ENCODE results near the gene TEX51.

The TEX51 gene

DNA sequence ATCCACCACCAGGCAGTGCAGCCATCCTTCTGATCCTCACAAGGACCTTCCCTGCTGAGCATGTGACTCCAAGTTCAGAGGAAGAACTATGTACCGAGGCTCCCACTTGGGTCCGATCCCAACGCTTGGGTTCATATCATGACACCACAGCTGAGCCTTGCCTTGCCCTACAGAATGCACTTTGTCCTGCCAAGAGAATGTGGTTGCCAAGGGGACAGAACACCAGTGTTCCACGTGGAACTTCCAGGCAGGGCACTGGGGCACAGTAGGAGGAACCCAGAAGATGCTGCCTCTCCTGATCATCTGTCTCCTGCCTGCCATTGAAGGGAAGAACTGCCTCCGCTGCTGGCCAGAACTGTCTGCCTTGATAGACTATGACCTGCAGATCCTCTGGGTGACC, at the start of gene TEX51:
Gene TEX51, plus strand, starts transcription at position 255 of the 400 bp plus-strand sequence. Its CDS starts 29 bp downstream, at position 284.
- DNase-seq (ENCODE audit: low spot score): no peak

DNA sequence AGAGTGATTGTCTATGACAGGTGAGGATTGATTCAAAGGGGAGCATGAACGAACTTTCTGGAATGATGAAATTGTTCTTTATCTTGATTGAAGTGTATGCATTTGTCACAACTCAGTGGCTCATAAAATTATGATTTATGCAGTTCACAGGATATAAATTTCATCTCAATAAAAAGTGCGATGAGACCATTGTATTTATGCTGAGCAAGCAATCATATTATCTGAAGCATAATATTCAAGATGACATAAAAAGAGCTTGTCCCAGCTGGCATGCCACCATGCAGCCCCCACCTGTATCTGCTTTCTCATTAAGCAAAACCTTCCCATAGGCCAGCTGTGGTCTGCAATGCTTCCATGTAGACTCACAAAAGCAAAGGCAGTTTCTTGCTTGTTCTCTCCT, 49.6 kb upstream of the TEX51 start:
- no peak for DNase-seq (ENCODE audit: low spot score)

DNA sequence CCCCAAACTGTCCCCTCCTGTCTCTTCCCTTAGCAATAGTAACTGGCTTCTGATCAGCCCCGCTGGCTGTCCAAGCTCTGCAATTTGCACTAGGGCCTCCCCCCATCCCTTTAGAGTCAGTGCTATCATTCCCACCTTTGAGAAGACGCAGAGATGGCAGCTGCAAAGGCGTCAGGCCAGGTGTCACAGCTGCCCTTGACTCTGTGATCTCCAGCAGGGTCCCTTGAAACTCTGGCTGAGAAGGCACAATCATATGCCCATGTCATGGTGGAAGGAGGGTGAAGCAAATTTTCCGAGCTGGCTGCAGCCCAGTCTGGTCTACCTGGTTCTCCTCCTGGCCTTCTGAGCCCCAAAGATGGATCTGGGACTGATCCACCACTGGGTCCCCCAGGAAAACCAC, 49.2 kb upstream of the TEX51 start:
- DNase-seq (ENCODE audit: low spot score): no peak

DNA sequence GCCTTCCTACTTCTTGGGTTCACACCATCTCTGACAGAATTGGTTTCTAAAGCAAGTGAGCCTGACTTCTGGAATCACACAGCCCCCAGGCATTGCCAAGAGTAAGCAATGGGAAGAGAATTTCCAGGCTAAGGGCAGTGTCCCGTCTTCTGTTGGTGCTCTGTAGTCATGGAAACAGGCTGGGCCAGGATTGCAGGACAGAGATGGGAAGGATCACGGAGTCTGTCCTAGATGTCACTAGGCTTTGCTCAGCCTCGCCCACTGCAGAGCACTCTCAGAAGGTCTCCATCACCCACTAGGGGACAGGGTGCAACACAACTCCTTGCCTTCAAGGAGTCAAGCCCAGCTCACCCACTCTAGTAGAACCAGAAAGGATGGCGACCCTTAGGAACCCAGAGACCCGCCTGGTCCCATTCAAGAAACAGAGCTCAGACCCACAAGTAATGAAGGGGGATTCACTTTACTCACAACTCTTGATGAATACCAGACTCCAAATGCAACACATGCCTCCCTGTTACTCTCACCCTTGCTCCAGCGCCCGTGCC, 48.6 kb upstream of the TEX51 start:
- DNase-seq (ENCODE audit: low spot score): no peak

DNA sequence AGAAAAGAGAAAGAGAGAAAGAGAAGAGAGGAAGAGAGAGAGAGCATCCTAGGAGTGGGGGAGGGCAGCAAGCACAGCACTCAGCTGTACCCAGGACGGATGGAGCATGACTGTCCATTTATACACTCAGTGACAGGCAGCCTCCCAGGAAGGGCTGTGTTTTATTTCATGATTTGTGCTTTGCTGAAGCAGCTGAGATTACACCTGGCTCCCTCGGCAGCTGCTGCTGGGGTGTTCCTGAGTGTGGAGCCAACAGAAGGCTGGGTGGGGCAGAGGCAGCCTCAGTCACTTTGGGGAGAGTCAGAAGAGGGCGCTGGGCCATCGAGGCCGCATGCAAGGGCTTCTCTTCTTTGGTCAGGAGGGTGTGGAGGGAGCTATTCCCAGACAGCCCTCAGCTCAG, 47.8 kb upstream of the TEX51 start:
- no peak for DNase-seq (ENCODE audit: low spot score)

DNA sequence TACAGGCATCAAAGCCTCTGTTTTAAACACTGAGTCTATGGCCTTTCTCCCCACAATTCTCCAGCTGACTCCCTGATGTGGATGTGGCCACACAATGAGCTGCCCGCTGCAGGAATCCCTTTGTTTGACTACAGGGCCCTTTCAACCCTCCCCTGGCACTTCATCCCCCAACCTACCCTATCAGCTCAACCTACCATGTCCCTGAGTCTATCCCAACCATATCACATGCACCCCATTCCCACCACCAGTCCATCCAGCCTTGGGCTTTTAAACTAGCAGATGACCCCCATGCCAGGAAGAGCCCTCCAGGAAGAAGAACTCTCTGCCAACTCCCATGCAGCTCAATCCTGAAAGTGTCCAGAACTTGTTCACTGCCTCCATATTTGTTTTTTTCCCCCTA, 46.9 kb upstream of the TEX51 start:
- DNase-seq (ENCODE audit: low spot score): no peak

DNA sequence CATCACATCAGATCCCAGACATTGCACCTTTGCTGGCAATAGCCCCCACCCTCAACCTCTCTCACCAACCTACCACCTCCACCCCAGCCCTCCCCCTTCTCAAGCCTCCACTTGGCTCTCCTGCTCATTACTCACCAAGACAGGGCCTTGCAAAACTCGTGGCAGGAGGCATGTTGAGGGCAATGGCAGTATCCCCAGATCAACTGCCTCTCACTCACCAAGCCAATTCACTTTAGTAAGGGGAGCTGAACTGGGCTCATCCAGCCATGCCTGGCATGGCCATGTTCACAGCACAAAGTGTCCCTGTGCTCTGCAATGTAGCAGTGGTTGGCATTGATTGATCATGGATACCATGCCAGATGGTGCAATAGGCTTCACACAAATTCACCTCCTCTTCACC, 46.3 kb upstream of the TEX51 start:
- no peak for DNase-seq (ENCODE audit: low spot score)

DNA sequence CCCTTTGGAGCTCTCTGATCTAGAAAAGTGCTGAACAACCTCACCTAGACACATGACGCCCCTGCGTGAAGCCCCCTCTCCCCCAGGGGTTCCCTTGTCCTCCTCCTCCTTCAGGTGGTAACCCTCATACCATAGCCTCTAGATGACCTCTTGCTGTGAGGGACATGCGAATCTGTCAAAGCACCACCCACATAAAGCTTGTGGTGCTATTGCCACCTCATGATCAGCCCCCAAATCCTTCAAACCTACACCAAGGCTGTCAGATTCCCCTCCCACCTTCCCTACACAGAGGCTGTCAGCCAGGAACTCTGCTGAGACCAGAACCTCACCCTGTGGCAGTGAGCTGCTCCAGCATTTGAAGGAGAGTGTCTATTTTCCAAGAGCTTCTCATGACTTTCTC, 43.1 kb upstream of the TEX51 start:
- no peak for DNase-seq (ENCODE audit: low spot score)

DNA sequence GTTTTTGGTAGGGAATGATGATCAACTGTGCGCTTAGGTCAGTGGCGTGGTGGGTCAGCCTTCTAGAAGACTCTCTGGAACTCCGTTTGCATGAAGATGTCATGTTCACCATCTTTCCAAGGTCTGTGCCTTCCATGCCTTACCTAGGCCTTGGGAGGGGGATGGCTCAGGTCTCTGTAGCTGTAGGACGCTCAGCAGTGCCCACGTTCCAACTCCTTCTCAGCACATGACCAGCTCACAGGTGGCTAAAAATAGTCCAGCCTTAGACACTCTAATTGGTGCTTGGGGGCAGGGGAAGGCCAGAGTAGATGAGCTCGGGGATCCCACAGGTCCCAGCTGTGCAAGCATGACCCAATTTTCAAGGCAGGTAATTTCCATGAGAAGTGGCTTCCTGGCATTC, 42.3 kb upstream of the TEX51 start:
- no peak for DNase-seq (ENCODE audit: low spot score)

DNA sequence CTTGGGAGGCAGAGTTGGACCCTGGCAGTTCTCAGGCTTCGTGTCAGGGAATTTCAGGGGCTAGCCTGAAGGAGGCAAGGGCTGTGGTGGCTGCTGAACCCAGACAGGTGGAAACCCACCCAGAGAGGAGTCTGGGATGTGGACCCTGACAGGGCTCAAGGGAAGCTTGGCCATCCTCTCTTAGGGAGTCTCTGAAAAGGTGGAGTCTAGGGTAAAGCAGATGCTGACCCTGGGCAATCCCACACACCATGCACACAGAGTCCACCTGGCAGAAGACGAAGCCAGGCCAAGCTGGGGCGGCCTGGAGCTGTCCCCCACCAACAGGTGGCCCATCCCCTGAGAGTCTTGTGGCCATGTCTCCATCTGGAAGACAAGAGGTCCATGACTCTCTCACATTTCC, 41.2 kb upstream of the TEX51 start:
- DNase-seq (ENCODE audit: low spot score): no peak

DNA sequence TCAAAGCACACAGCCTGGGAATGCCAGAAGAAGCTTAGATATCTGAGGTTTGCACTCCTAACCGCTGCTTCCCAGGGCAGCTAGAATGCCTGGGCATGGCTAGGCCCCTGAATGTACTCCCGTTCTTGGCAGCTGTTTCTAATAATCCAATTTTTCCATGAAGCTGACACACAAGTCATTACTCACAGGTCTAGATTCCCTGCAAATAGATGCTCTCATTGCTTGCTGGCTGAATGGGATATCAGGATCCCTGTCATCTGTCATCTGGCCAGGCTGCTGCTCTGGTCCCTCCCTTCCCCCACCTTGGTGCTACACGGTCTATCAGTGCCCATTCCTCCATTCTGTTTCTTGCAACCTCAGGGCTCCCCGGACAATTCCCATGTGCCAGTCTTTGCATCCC, 40.7 kb upstream of the TEX51 start:
- no peak for DNase-seq (ENCODE audit: low spot score)

DNA sequence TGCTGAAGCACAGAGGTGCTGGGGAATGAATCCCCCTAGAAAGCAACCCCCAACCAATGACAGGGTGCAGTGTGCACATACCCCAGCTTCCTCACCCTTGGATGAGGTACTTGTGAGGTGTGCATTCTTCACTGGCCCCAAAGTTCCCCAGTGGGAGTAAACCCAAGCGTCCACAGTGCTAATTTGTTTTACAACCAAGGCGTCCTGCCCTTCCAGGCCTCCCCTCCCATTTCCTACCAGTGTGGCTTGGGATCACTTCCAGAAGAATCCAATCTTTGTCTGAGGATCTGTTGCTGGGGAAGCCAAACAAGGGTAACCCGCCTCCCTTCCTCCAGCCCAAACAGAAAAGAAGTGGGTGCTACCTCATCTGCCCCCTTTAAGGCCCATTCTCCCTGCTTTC, 40.3 kb upstream of the TEX51 start:
- DNase-seq (ENCODE audit: low spot score): no peak

DNA sequence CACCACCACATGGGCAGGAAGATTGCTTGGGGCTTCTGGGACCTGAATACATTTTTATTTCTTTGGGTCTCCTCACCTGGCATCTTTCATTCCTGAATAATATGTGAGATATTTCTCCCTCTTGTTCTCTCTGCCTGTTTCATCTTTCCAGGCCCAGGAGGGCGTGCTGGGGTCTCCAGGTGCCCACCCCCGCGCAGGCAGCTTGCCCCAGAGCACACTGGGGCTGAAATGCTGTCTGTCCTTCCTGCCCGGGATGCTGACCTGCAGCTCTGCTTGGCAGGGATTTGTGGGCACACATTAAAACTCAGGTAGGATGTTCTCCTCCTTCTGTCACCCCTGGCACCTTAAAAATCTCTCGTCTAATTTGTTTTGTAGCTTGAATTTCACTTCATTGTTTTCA, 39.7 kb upstream of the TEX51 start:
- DNase-seq (ENCODE audit: low spot score): no peak

DNA sequence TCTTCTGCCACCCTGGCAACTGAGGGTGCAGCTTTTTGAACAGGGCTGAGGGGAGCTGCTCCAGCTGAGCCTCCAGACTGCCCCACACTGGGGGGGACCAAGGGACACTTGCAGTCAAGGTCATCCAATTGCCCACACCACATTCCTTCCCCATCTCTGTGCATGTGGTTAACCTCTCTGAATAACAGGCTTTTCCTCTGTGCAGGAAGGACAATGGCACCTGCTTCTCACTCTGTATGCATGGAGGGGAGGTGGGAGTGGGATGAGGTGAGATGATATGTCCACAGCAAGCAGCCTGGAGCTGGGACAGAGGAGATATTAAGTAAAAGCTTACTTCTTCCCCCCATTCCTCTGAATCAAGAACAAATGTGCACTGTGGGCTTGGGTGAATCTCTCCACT, 39.1 kb upstream of the TEX51 start:
- DNase-seq (ENCODE audit: low spot score): no peak

DNA sequence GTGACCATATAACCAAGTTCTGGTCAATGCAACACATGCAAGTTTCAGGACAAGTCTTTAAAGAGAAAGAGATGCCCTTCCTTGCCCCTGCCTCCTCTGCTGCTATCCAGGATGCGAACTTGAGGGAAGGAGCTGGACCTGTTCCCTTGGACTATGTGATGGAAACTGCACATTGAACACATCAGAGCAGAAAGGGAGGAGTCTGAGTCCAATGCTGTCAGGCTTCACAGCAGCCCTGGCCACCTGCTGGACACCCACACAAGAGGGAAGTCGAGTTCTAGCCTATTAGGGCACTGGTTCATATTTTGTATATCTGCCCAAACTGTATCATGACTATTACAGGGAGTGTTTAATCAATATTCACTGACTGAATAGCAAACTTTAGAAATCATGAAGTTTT, 38.3 kb upstream of the TEX51 start:
- DNase-seq (ENCODE audit: low spot score): no peak

DNA sequence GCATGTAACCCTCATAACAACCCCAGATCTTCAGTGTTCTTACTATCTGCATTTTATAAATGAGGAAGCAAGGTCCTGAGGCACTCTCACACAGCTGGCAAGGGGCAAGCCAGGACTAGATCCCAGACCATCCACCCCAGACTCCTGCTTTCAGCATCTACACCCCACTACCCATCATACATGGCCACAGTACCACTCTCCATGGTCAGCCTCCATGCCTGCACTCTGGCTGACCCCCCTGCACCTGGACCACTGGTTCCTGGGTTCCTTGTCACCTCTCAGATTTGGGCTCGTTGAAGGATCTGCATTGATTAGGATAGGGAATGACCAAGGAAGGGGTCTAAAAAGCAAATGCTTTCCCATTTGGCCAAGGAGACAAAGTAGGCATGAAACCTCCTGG, 36.0 kb upstream of the TEX51 start:
- DNase-seq (ENCODE audit: low spot score): no peak

DNA sequence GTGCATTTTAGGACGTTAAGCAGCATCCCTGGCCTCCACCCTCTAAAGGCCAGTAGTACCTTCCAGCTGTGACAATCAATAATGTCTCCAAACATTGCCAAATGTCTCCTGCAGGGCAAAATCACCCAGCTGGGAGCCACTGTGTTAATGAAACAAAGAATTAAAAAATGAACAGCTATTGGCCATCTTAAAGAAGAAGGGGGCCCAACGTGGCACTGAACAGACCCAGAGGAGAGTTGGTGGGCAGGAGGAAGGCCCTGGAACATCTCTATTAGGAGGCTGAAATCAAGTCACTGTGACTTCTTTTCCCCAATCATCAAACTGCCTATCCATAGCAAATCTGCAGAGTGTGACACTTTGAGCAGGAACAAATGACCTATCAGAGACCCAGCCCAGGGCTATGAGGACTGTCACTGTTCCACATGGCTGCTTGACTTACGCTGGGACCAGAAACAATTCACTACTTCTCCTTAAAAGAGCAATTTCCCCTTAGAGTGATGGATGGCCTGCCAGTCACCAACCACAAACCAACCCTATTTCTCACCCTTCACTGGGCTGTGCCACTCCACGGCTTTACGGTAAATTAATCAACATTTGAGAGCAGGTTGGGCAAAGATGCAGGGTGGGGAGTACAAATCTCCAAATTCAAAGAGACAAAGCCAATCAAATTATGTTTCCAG, 35.2 kb upstream of the TEX51 start:
- no peak for DNase-seq (ENCODE audit: low spot score)

DNA sequence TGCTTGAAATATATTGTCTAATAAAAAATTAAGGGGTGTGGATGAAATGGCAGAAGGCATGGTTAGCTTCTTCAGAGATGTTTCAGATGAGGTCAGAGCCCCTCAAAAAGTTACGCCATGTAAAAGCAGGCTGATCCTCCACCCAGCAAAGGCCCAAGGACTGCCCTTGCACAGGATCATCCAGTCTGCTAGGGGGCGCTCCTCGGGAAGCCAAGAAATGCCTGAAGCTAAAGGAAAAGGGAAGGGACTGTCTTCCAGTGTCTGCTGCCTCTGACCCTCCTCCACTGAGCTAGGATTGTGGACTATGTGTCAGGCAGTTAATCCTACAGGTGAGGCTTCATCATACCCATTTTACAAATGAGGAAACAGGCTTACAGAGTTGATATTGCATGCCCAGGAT, 33.8 kb upstream of the TEX51 start:
- no peak for DNase-seq (ENCODE audit: low spot score)

DNA sequence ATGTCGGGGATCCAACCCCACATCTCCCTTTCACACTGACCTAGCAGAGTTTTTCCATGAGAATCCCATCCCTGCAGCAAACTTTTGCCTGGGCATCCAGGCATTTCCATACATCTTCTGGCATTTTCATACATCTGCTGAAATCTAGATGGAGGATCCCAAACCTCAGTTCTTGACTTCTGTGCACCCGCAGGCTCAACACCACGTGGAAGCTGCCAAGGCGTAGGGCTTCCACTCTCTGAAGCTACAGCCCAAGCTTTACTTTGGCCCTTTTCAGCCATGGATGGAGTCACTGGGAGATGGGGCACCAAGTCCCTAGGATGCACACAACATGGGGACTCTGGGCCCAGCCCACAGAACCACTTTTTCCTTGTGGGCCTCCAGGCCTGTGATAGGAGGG, 32.2 kb upstream of the TEX51 start:
- DNase-seq (ENCODE audit: low spot score): no peak

DNA sequence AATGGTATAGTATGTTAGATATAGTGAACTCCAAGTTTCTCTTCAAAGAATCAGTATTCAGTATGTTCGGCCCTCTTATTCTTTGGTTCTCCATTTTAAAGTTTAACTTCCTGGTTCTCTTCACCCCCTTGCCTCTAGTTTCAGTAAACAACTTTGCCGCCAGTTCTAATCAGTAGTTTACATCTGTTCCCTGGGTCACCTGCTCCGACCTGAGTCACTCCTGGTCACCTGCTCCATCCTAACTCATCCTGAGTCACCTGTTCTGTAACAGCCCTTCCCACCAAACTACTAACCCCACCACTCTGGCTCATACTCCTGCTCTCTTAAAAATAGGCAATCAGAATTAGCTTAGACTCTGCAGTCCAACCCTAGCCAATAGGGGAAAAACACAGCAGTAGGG, 23.7 kb upstream of the TEX51 start:
- DNase-seq (ENCODE audit: low spot score): peak; percentile 11

DNA sequence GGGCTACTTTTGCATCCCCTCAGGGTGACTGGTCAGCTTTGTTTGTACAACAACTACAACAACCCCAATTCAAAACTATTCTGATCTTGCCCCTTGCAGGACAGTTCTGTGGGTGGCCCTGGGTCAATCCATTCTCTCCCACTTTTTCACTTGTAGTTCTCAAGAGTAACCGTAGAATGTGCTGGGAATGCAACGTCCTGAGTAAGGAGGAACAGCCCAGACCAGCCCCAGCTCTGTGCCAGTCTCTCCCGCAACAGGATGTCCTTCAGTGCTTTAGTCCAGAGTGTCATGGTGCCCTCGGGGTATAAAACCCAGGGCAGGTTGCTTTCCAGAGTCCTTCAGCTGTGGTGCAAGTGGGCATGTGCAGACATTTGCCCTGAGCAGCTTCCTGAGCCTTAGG, 22.1 kb upstream of the TEX51 start:
- no peak for DNase-seq (ENCODE audit: low spot score)

DNA sequence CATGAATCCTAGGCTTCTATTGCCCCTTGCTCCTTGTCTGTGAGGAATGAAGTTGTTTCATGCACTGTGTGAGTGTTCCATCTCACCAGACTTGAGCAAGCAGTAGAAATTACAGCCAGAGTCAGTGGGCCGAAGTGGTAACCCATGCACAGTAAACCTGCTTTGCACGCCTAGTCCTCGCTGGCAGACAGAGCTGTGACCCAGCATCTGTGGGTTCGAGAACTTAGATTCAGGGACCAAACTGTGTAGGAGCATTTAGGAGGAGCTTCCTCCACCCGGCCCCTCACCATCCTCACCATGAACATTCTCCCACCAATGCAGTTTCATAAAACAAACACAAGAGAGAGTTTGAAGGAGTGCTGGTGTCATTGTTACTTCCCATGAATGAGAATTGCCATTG, 21.6 kb upstream of the TEX51 start:
- DNase-seq (ENCODE audit: low spot score): no peak

DNA sequence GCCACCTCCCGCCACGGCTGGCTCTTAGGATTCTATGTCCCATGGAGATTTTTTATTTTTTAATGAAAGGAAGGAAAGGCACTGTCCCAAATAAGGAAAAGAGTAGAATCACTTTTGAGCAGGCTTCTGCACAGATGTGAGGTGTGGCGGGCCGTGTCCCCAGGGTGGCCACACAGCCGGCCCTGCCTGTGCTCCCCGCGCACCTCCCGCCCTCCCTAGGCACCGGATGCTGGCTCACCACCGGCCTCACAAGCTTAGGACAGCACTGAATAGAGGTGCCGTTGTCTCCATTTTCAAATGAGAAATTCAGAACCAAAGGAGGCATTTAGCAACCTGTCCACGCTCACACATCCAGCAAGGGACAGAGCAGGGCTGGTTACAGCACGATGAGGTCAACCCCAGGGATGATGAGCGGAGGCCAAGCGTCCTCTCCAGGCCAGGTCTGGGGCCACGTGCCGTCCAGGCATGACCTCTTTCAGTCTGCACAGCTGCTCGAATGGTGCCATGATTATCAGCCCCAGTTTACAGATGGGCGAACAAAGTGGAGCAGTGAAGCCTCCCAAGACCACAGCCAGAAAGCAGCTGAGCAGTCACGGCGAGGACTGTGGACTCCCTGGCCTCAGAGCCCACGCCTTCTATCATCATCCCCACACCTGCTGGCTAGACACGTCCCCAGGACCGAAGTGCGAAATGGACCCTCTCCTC, 20.7 kb upstream of the TEX51 start:
- DNase-seq (ENCODE audit: low spot score): no peak

DNA sequence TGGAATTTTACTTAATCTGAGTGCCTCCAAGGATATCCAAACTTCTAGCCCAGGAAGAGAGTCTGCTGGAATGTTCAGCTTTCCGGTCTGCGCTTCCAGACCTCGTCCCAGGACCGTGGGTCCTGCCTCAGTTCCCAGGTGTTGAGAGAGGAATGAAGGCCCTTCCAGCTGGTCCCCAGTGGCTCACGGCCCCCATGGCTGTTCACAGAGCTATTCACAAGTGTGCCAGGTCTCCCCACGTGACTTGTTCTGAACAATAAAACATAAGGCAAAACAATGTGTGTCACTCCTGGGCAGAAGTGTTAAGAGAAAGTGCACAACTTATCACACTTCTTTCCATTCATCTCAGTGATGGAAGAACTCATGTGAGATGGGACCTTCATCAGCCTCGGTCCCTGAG, 20.1 kb upstream of the TEX51 start:
- no peak for DNase-seq (ENCODE audit: low spot score)
